GM12874 (cell line): ENCODE measurements around the gene ZSCAN16.

Experiments
- CTCF ChIP-seq: IDR thresholded peaks from 2 replicates; pipeline ENCODE4 v1.5.1; 2011; ENCODE audit warnings: low read depth, mild to moderate bottlenecking, control low read depth, low read length, moderate library complexity; ENCODE audit not compliant: insufficient read depth

The ZSCAN16 gene

GRCh38 chr6:28161410-28162079, 37.1 kb downstream of the ZSCAN16 start:
- no peak for TF ChIP-seq CTCF

GRCh38 chr6:28165563-28165962, 41.2 kb downstream of the ZSCAN16 start:
- TF ChIP-seq CTCF: no peak

GRCh38 chr6:28167068-28167467, 42.7 kb downstream of the ZSCAN16 start:
- no peak for TF ChIP-seq CTCF

- no peak for TF ChIP-seq CTCF
These were observed 43.5 kb downstream of the ZSCAN16 start for GRCh38 chr6:28167926-28168325.

- TF ChIP-seq CTCF: no peak
These were observed 46.9 kb downstream of the ZSCAN16 start for GRCh38 chr6:28171271-28171670.

GRCh38 chr6:28172006-28172405, 47.6 kb downstream of the ZSCAN16 start:
- no peak for TF ChIP-seq CTCF

GRCh38 chr6:28176373-28176772, 52.0 kb downstream of the ZSCAN16 start:
- no peak for TF ChIP-seq CTCF
